Natural killer cell (primary cell): ENCODE measurements around the gene LMTK2. TPM values are rescaled to one million over a fixed set of nuclear protein-coding genes. Genes with fewer than 3 reads are reported as not detected.

Experiments
- ATAC-seq, 3 donors: fragments of 150-1000 bp in 2 of 3; fragments of 200-7000 bp in 1 of 3; cut with Tn5 transposase; 1 replicate in 1 of 3; 2 replicates in 2 of 3; pipeline ENCODE4 v1.10.0; 2021; ENCODE audit warnings: mild to moderate bottlenecking in 2 of 3, moderate library complexity in 2 of 3
- DNase-seq, 2 donors: peaks; one replicate each; pipeline versions ENCODE4 v3.0.0 to v3.0.0-alpha.2; 2013 to 2021; ENCODE audit warnings: mixed read lengths in 1 of 2
- H3K27ac ChIP-seq: one replicate; pipeline ENCODE4 v1.5.1; 2013; ENCODE audit warnings: mild to moderate bottlenecking, low read length
- H3K27me3 ChIP-seq: one replicate; pipeline ENCODE4 v1.6.1; 2013; ENCODE audit warnings: low read length; ENCODE audit not compliant: control insufficient read depth, insufficient read depth
- H3K36me3 ChIP-seq: one replicate; pipeline ENCODE4 v1.6.1; 2013; ENCODE audit warnings: low read length; ENCODE audit not compliant: control insufficient read depth, insufficient read depth
- H3K4me1 ChIP-seq: one replicate; pipeline ENCODE4 v1.6.1; 2013; ENCODE audit warnings: low read length; ENCODE audit not compliant: control insufficient read depth, insufficient read depth
- H3K4me3 ChIP-seq: one replicate; pipeline ENCODE4 v1.5.1; 2013; ENCODE audit warnings: low read length
- H3K9me3 ChIP-seq: one replicate; pipeline ENCODE4 v1.6.1; 2013; ENCODE audit warnings: low read length; ENCODE audit not compliant: control insufficient read depth, insufficient read depth
- H3K27ac Mint-ChIP-seq, 2 donors: one replicate each; pipeline ENCODE4 v1.8.0; 2022; ENCODE audit warnings: mild to moderate bottlenecking in 2 of 2, mixed read lengths in 2 of 2, moderate library complexity in 1 of 2
- H3K27me3 Mint-ChIP-seq, 2 donors: one replicate each; pipeline ENCODE4 v1.8.0; 2022; ENCODE audit warnings: low read depth in 2 of 2, mixed read lengths in 2 of 2
- H3K36me3 Mint-ChIP-seq: one replicate; pipeline ENCODE4 v1.8.0; 2022; ENCODE audit warnings: mixed read lengths
- H3K4me1 Mint-ChIP-seq, 2 donors: one replicate each; pipeline ENCODE4 v1.8.0; 2022; ENCODE audit warnings: mixed read lengths in 2 of 2
- H3K4me3 Mint-ChIP-seq: one replicate; pipeline ENCODE4 v1.8.0; 2022; ENCODE audit warnings: mild to moderate bottlenecking, moderate library complexity, mixed read lengths
- H3K9me3 Mint-ChIP-seq, 2 donors: one replicate each; pipeline ENCODE4 v1.8.0; 2022; ENCODE audit warnings: mixed read lengths in 2 of 2
- CTCF ChIP-seq: fragments of 200-600 bp; IDR thresholded peaks from one replicate; pipeline ENCODE4 v1.8.0; 2022; ENCODE audit warnings: antibody characterized with exemption
- WGBS: methylation state at CpG from one replicate; pipeline ENCODE4 v1.1.7; 2013; ENCODE audit warnings: missing lambda C conversion rate; ENCODE audit not compliant: insufficient coverage; 5-methylcytosine and 5-hydroxymethylcytosine counted together
- intact Hi-C: fragments of 100-400 bp; cut with micrococcal nuclease; formaldehyde crosslinking; loops from one replicate; pipeline ENCODE4 v1.14.2; 2022
- total RNA-seq, 4 donors: library from RNA; stranded (reverse); fragments of 120-200 nt in 1 of 4; gene quantifications; one replicate each; pipeline versions ENCODE4 v1.2.3 to v1.2.4, GENCODE V29; 2013 to 2022

LMTK2 gene
- total RNA-seq, 3 donors from 2014 or later (not counting 1 experiment from before 2014, with no cell fraction given), result 18.7 to 33.9 (median 26.6) TPM

- TF ChIP-seq CTCF, result no peak
- ATAC-seq (no peak), DNase-seq (no peak)
- Mint-ChIP-seq H3K4me1 (peaks cover 49 to 58% of the 10 kb centered on the region in 2 donors), H3K36me3 (no peaks in the 10 kb centered on the region), H3K9me3 (no peaks in the 10 kb centered on the region), H3K27me3 (no peaks in the 10 kb centered on the region), H3K4me3 (no peak overlapping the region), H3K27ac (no peak overlapping the region)
- no peaks in the 10 kb centered on the region for H3K9me3 ChIP-seq
- H3K27ac ChIP-seq, result no peak overlapping the region
- H3K36me3 ChIP-seq, result no peaks in the 10 kb centered on the region
- 84% methylated on average over 4 of the region's 4 CpGs for WGBS
- H3K4me3 ChIP-seq, result no peak overlapping the region
- no peaks in the 10 kb centered on the region for H3K27me3 ChIP-seq
- peaks cover 4% of the 10 kb centered on the region for H3K4me1 ChIP-seq
- intact Hi-C loops, result no loop called here
Observed at GRCh38 chr7:98112077-98112476, 5.4 kb downstream of the LMTK2 start.

- TF ChIP-seq CTCF, result no peak
- Mint-ChIP-seq H3K9me3 (no peaks in the 10 kb centered on the region), H3K36me3 (no peaks in the 10 kb centered on the region), H3K4me1 (peaks cover 37 to 43% of the 10 kb centered on the region in 2 donors), H3K27ac (no peak overlapping the region), H3K27me3 (no peaks in the 10 kb centered on the region), H3K4me3 (no peak overlapping the region)
- 99% methylated on average over 9 of the region's 10 CpGs for WGBS
- ATAC-seq (no peak), DNase-seq (no peak)
- no peaks in the 10 kb centered on the region for H3K4me1 ChIP-seq
- no peaks in the 10 kb centered on the region for H3K36me3 ChIP-seq
- H3K9me3 ChIP-seq, result no peaks in the 10 kb centered on the region
- H3K4me3 ChIP-seq, result no peak overlapping the region
- intact Hi-C loops, result no loop called here
- H3K27ac ChIP-seq, result no peak overlapping the region
- no peaks in the 10 kb centered on the region for H3K27me3 ChIP-seq
Observed at GRCh38 chr7:98115746-98116525, 9.3 kb downstream of the LMTK2 start.

GRCh38 chr7:98116656-98117461 lies 10.2 kb downstream of the LMTK2 start:
- TF ChIP-seq CTCF, result no peak
- DNase-seq (no peak), ATAC-seq (peak in 1 of 3 donors; percentile 25)
- Histone ChIP-seq H3K27ac (no peak overlapping the region), H3K27me3 (no peaks in the 10 kb centered on the region), H3K4me3 (no peak overlapping the region), H3K4me1 (no peaks in the 10 kb centered on the region), H3K36me3 (no peaks in the 10 kb centered on the region), H3K9me3 (no peaks in the 10 kb centered on the region)
- H3K9me3 Mint-ChIP-seq, result no peaks in the 10 kb centered on the region
- WGBS, result 88% methylated on average over 7 of the region's 7 CpGs
- H3K4me1 Mint-ChIP-seq, result peaks cover 28 to 35% of the 10 kb centered on the region in 2 donors
- no peaks in the 10 kb centered on the region for H3K36me3 Mint-ChIP-seq
- no peaks in the 10 kb centered on the region for H3K27me3 Mint-ChIP-seq
- intact Hi-C loops, result no loop called here
- no peak overlapping the region for H3K4me3 Mint-ChIP-seq
- no peak overlapping the region for H3K27ac Mint-ChIP-seq
